ENCODE data around the gene P2RX1. TPM values are rescaled to one million over a fixed set of nuclear protein-coding genes. Genes with fewer than 3 reads are reported as not detected.

P2RX1 gene
- total and polyA plus RNA-seq, 5 donors from 2014 or later, result 2.3 TPM; not detected in 4

DNA sequence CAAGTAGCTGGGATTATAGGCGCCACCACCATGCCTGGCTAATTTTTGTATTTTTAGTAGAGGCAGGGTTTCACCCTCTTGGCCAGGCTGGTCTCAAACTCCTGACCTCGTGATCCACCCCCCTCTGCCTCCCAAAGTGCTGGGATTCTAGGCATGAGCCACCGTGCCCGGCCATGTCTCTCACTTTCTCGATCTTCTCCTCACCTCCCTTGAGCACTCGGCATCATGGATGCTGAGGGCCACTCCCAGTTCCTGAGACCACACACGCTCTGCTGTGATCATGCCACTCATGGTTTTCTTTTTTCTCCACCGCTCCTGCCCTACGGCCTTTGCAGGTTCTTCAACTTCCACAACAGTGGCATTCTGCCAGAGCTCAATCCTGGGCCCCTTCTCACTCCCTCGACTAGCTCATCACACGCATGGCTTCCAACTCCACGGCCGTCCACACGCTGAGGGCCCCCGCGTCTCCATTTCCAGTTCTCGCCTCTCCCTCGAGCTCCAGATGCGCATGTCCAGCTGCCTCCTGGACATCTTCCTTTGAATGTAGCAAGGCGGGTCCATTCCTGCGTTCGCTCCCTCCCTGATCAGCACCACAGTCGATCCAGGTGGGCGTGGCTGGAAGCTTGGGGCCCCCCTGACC is 64.7 kb downstream of the P2RX1 start:
- Histone ChIP-seq H3K27me3 (ENCODE audit: control insufficient read depth, insufficient read depth, low read length) (no peaks in the 10 kb centered on the region), H3K27ac (ENCODE audit: insufficient read depth, low read length, poor library complexity, severe bottlenecking) (no peak overlapping the region), H3K4me3 (ENCODE audit: low read depth, low read length) (no peak overlapping the region), H3K9me3 (ENCODE audit: control insufficient read depth in 2 of 2, low read length in 2 of 2) (no peaks in the 10 kb centered on the region), H3K4me1 (ENCODE audit: control insufficient read depth, insufficient read depth, low read length, poor library complexity, severe bottlenecking) (no peaks in the 10 kb centered on the region), H3K36me3 (ENCODE audit: control insufficient read depth, insufficient read depth, low read length) (no peaks in the 10 kb centered on the region)
- DNase-seq (no peak), ATAC-seq (ENCODE audit: low read depth in 2 of 2) (no peak)
- no peaks in the 10 kb centered on the region for H3K9me3 Mint-ChIP-seq
- H3K27me3 Mint-ChIP-seq, result peaks cover 27% of the 10 kb centered on the region
- H3K27ac Mint-ChIP-seq, result peak overlapping the region in 1 of 3 donors; percentile 52
- no peaks in the 10 kb centered on the region for H3K36me3 Mint-ChIP-seq
- H3K4me3 Mint-ChIP-seq, result no peak overlapping the region
- H3K4me1 Mint-ChIP-seq, result peaks cover 0 to 7% (median 5%) of the 10 kb centered on the region in 4 donors

DNA sequence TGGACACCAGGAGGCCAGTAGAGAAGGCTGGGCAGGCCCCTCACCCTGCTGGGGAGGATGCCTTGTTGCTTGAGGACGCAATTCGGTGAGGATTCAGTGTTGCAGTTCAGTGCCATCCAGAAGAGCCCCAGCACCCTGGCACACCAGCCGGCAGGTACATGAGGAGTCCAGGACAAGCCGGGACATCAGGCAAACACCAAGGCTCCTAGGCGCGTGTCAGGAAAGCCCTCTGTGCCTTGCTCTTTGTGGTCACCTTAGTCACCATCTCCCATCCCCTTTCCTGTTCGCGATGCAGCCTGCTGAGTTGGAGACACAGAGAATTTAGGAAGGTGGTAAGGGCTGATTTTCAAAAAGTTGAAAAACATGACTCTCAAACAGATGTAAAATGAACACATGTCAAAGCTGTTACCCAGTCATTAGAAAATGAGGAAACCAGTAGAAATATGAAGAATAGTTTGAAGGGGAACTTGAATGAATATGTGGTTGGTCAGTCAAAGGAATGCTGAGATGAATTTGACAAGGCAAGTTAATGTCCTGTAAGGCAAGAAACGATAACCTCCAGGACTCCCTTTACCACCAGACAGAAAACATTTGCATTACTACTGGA is 67.9 kb downstream of the P2RX1 start:
- ATAC-seq (ENCODE audit: low read depth in 2 of 2) (no peak), DNase-seq (no peak)
- Histone ChIP-seq H3K9me3 (ENCODE audit: control insufficient read depth in 2 of 2, low read length in 2 of 2) (no peaks in the 10 kb centered on the region), H3K4me3 (ENCODE audit: low read depth, low read length) (no peak overlapping the region), H3K36me3 (ENCODE audit: control insufficient read depth, insufficient read depth, low read length) (no peaks in the 10 kb centered on the region), H3K4me1 (ENCODE audit: control insufficient read depth, insufficient read depth, low read length, poor library complexity, severe bottlenecking) (peaks cover 18% of the 10 kb centered on the region), H3K27ac (ENCODE audit: insufficient read depth, low read length, poor library complexity, severe bottlenecking) (no peak overlapping the region), H3K27me3 (ENCODE audit: control insufficient read depth, insufficient read depth, low read length) (no peaks in the 10 kb centered on the region)
- no peaks in the 10 kb centered on the region for H3K9me3 Mint-ChIP-seq
- peaks cover 10 to 31% (median 25%) of the 10 kb centered on the region in 4 donors for H3K4me1 Mint-ChIP-seq
- peaks cover 8% of the 10 kb centered on the region for H3K36me3 Mint-ChIP-seq
- peak overlapping the region in 1 of 4 donors; percentile 63 for H3K4me3 Mint-ChIP-seq
- H3K27me3 Mint-ChIP-seq, result peaks cover 31% of the 10 kb centered on the region
- H3K27ac Mint-ChIP-seq, result no peak overlapping the region

DNA sequence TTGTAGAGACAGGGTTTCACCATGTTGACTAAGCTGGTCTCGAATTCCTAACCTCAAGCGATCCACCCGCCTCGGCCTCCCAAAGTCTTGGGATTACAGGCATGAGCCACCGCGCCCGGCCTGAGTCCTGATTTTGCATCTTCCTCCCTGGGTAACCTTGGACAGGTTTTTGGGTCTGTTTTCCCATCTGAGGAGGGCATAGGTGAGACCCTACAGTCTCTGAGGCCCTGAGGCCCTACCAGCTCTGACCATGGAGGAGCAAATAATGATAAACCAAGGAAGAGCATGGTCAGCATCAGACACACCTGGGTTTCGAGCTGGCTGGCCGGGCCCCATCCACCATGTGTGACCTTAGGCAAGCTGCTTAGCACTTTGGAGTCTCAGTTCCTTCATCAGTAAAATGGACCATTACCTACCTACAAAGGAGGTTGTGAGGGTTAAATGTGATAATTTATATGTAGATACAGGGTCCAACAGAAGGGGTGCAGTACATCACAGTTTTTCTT is 69.0 kb downstream of the P2RX1 start:
- Mint-ChIP-seq H3K27ac (no peak overlapping the region), H3K27me3 (peaks cover 29% of the 10 kb centered on the region), H3K9me3 (no peaks in the 10 kb centered on the region), H3K36me3 (peaks cover 8% of the 10 kb centered on the region), H3K4me3 (peak overlapping the region; percentile 41 to 86 (median 51)), H3K4me1 (peaks cover 10 to 31% (median 25%) of the 10 kb centered on the region in 4 donors)
- DNase-seq (no peak), ATAC-seq (ENCODE audit: low read depth in 2 of 2) (no peak)
- Histone ChIP-seq H3K4me1 (ENCODE audit: control insufficient read depth, insufficient read depth, low read length, poor library complexity, severe bottlenecking) (peaks cover 18% of the 10 kb centered on the region), H3K27me3 (ENCODE audit: control insufficient read depth, insufficient read depth, low read length) (no peaks in the 10 kb centered on the region), H3K4me3 (ENCODE audit: low read depth, low read length) (no peak overlapping the region), H3K27ac (ENCODE audit: insufficient read depth, low read length, poor library complexity, severe bottlenecking) (no peak overlapping the region), H3K9me3 (ENCODE audit: control insufficient read depth in 2 of 2, low read length in 2 of 2) (no peaks in the 10 kb centered on the region), H3K36me3 (ENCODE audit: control insufficient read depth, insufficient read depth, low read length) (peaks cover 6% of the 10 kb centered on the region)

Other genes with a start within 250 kb of the P2RX1 start
- gene TAX1BP3, start 247.9 kb downstream of the P2RX1 start, total RNA-seq, result 14.9 TPM
- 10 to 100 TPM; 33.2 to 43.6 (median 35.7) TPM for gene TAX1BP3, start 247.9 kb downstream of the P2RX1 start, polyA plus RNA-seq
- 27.2 TPM for gene EMC6, start 247.7 kb downstream of the P2RX1 start, total RNA-seq
- gene EMC6, start 247.7 kb downstream of the P2RX1 start, polyA plus RNA-seq, result 100 to 1,000 TPM; 112 to 125 (median 117) TPM
- gene P2RX5, start 220.3 kb downstream of the P2RX1 start, total RNA-seq, result 16.7 TPM
- 10 to 100 TPM; 11.8 to 21.0 (median 14.5) TPM for gene P2RX5, start 220.3 kb downstream of the P2RX1 start, polyA plus RNA-seq
- 0.27 TPM for gene HASPIN, start 192.6 kb downstream of the P2RX1 start, total RNA-seq
- under 1 TPM; 0.07 to 0.53 (median 0.34) TPM for gene HASPIN, start 192.6 kb downstream of the P2RX1 start, polyA plus RNA-seq
- gene ITGAE, start 115.3 kb downstream of the P2RX1 start, total RNA-seq, result 14.2 TPM
- 10 to 100 TPM; 32.5 to 46.4 (median 38.9) TPM for gene ITGAE, start 115.3 kb downstream of the P2RX1 start, polyA plus RNA-seq
- 46.0 TPM for gene NCBP3, start 70.2 kb downstream of the P2RX1 start, total RNA-seq
- gene NCBP3, start 70.2 kb downstream of the P2RX1 start, polyA plus RNA-seq, result 10 to 100 TPM; 10.5 to 15.7 (median 12.2) TPM
- 3.2 TPM for gene CAMKK1, start 23.4 kb downstream of the P2RX1 start, total RNA-seq
- gene CAMKK1, start 23.4 kb downstream of the P2RX1 start, polyA plus RNA-seq, result under 1 TPM; 0.09 to 0.96 (median 0.72) TPM
- gene ATP2A3, start 48.0 kb upstream of the P2RX1 start, total RNA-seq, result 306 TPM
- gene ATP2A3, start 48.0 kb upstream of the P2RX1 start, polyA plus RNA-seq, result 10 to 100 TPM; 33.5 to 49.2 (median 41.2) TPM
- gene ZZEF1, start 226.6 kb upstream of the P2RX1 start, total RNA-seq, result 103 TPM
- 1 to 10 TPM; 4.6 to 7.2 (median 5.0) TPM for gene ZZEF1, start 226.6 kb upstream of the P2RX1 start, polyA plus RNA-seq
- gene CYB5D2, start 226.7 kb upstream of the P2RX1 start, total RNA-seq, result 4.9 TPM
- 10 to 100 TPM; 12.5 to 19.0 (median 15.5) TPM for gene CYB5D2, start 226.7 kb upstream of the P2RX1 start, polyA plus RNA-seq